Measurements from ENCODE around the gene UVRAG. TPM values are rescaled to one million over a fixed set of nuclear protein-coding genes. Genes with fewer than 3 reads are reported as not detected.

The UVRAG gene
- polyA plus RNA-seq, 1 experiment = 8.2 TPM

GRCh38 chr11:76044750-76045320 lies 229.8 kb downstream of the UVRAG start:
- POLR2A ChIA-PET = no interaction called here
- no peak for DNase-seq (ENCODE audit: low read depth)
- Histone ChIP-seq H3K36me3 (ENCODE audit: control insufficient read depth, insufficient read depth, low read length) (no peaks in the 10 kb centered on the region), H3K27me3 (ENCODE audit: control insufficient read depth, insufficient read depth, low read length) (no peaks in the 10 kb centered on the region), H3K4me3 (ENCODE audit: low read depth, low read length) (no peak overlapping the region)
- no peak for TF ChIP-seq CTCF (IDR thresholded peaks at IDR 0.05; ENCODE audit: insufficient read depth, low read depth, low read length)
- CTCF ChIA-PET = no interaction called here

GRCh38 chr11:76047231-76047630 lies 232.2 kb downstream of the UVRAG start:
- Histone ChIP-seq H3K36me3 (ENCODE audit: control insufficient read depth, insufficient read depth, low read length) (no peaks in the 10 kb centered on the region), H3K4me3 (ENCODE audit: low read depth, low read length) (no peak overlapping the region), H3K27me3 (ENCODE audit: control insufficient read depth, insufficient read depth, low read length) (no peaks in the 10 kb centered on the region)
- ChIA-PET POLR2A (no interaction called here), CTCF (interaction anchor here (1.3 kb wide), 1 partner anchor 37 kb away, joined by 3 read pairs; no protein-coding TSS in a partner anchor)
- DNase-seq (ENCODE audit: low read depth) = no peak
- TF ChIP-seq CTCF (IDR thresholded peaks at IDR 0.05; ENCODE audit: insufficient read depth, low read depth, low read length) = no peak

GRCh38 chr11:76047766-76048165 lies 232.8 kb downstream of the UVRAG start:
- Histone ChIP-seq H3K27me3 (ENCODE audit: control insufficient read depth, insufficient read depth, low read length) (no peaks in the 10 kb centered on the region), H3K36me3 (ENCODE audit: control insufficient read depth, insufficient read depth, low read length) (no peaks in the 10 kb centered on the region), H3K4me3 (ENCODE audit: low read depth, low read length) (no peak overlapping the region)
- TF ChIP-seq CTCF (IDR thresholded peaks at IDR 0.05; ENCODE audit: insufficient read depth, low read depth, low read length) = no peak
- no peak for DNase-seq (ENCODE audit: low read depth)
- POLR2A ChIA-PET = no interaction called here
- CTCF ChIA-PET = interaction anchor here (0.7 to 1.5 kb wide), 5 partner anchors 16 to 77 kb away, joined by 3 read pairs; no protein-coding TSS in a partner anchor

GRCh38 chr11:76048763-76049162 lies 233.8 kb downstream of the UVRAG start:
- POLR2A ChIA-PET = interaction anchor here (0.6 kb wide), 1 partner anchor 490 kb away, joined by 7 read pairs; no protein-coding TSS in a partner anchor
- H3K27me3 ChIP-seq (ENCODE audit: control insufficient read depth, insufficient read depth, low read length) = no peaks in the 10 kb centered on the region
- CTCF ChIA-PET = interaction anchor here (0.9 to 1.5 kb wide), 3 partner anchors 15 to 76 kb away, joined by 3 read pairs; no protein-coding TSS in a partner anchor

GRCh38 chr11:76049511-76049910 lies 234.5 kb downstream of the UVRAG start:
- ChIA-PET CTCF (interaction anchor here (1.5 kb wide), 1 partner anchor 51 kb away, joined by 3 read pairs; no protein-coding TSS in a partner anchor), POLR2A (interaction anchor here (0.6 kb wide), 1 partner anchor 491 kb away, joined by 7 read pairs; no protein-coding TSS in a partner anchor)
- Histone ChIP-seq H3K4me3 (ENCODE audit: low read depth, low read length) (no peak overlapping the region), H3K27me3 (ENCODE audit: control insufficient read depth, insufficient read depth, low read length) (no peaks in the 10 kb centered on the region), H3K36me3 (ENCODE audit: control insufficient read depth, insufficient read depth, low read length) (no peaks in the 10 kb centered on the region)
- DNase-seq (ENCODE audit: low read depth) = no peak
- no peak for TF ChIP-seq CTCF (IDR thresholded peaks at IDR 0.05; ENCODE audit: insufficient read depth, low read depth, low read length)

More at GRCh38 chr11:76048763-76049162, 233.8 kb downstream of the UVRAG start:
- no peak for TF ChIP-seq CTCF (IDR thresholded peaks at IDR 0.05; ENCODE audit: insufficient read depth, low read depth, low read length)
- DNase-seq (ENCODE audit: low read depth) = no peak
- Histone ChIP-seq H3K4me3 (ENCODE audit: low read depth, low read length) (no peak overlapping the region), H3K36me3 (ENCODE audit: control insufficient read depth, insufficient read depth, low read length) (no peaks in the 10 kb centered on the region)

Measured in BJ (cell line).